HG03196 (cell line): ENCODE data around the gene GGT6.
"Not testable (repeated sequence)": the region's sequence is repeated elsewhere in the genome, so short reads cannot be mapped to it uniquely, and the experiment has no call there.

Experiments
- ATAC-seq: cut with Tn5 transposase; IDR thresholded peaks from one replicate; pipeline ENCODE4 v1.9.1; 2021; ENCODE audit not compliant: unreplicated experiment

The GGT6 gene

GRCh38 chr17:4560421-4560820 is at the start of gene GGT6:
Gene GGT6 (minus strand): TSS chr17:4560577. CDS start chr17:4560521, 56 bp downstream.
- ATAC-seq, result no peak

DNA sequence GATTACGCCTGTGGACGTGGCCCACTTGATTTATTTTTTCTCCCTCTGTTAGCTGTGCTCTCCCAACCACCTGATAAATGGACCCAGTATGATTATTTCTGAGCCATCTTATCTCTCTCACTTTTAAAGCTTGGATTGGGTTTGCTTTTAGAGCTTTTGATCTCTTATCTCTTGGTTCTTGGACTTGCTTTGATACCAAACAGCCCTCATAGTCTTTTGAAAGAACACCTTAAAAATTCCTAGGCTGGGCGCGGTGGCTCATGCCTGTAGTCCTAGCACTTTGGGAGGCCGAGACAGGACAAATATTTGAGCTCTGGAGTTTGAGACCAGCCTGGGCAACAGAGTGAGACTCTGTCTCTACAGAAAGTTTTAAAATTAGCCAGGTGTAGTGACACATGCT is 49.8 kb upstream of the GGT6 start:
- no peak for ATAC-seq

- no peak for ATAC-seq
Observed at GRCh38 chr17:4609761-4610160, 49.4 kb upstream of the GGT6 start.

DNA sequence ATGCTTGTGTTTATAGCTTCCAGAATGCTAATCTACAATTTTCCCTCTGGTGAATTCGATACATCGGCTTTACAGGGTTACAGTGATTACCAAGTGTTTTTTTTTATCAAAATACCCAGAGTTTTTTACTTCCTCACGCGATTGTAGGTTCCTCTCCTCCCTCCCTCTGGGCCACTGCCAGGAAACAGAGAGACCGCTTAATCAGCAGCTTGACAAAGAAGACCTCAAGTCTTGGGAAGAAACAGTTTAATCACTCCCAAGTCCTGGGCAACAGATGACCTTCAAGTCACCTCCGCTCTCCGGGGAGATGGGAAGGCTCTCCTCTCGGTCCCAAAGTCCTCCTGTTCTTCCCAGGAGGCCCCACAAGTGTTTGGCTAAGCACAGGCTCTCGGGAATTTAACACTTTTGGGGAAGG is 47.4 kb upstream of the GGT6 start:
- no peak for ATAC-seq

GRCh38 chr17:4607261-4607741 is 46.9 kb upstream of the GGT6 start:
- ATAC-seq, result no peak

DNA sequence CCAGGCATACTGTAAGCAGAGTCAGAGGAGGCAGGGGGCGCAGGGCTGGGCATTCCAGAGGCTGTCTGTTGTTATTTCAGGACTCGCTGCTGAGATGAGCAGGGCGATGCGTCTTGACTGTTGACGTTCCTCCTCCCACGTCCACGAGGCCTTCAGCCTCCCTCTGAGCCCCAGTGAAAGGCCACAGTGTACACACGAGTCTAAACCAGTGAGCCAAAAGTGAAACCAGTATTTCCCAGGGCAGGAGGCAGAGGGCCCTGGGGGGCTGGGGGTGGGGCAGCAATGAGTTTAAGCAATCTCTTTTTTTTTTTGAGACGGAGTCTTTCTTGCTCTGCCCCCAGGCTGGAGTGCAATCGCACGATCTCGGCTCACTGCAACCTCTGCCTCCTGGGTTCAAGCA is 45.4 kb upstream of the GGT6 start:
- ATAC-seq, result no peak

GRCh38 chr17:4604736-4605135 is 44.4 kb upstream of the GGT6 start:
- not testable (repeated sequence) for ATAC-seq

DNA sequence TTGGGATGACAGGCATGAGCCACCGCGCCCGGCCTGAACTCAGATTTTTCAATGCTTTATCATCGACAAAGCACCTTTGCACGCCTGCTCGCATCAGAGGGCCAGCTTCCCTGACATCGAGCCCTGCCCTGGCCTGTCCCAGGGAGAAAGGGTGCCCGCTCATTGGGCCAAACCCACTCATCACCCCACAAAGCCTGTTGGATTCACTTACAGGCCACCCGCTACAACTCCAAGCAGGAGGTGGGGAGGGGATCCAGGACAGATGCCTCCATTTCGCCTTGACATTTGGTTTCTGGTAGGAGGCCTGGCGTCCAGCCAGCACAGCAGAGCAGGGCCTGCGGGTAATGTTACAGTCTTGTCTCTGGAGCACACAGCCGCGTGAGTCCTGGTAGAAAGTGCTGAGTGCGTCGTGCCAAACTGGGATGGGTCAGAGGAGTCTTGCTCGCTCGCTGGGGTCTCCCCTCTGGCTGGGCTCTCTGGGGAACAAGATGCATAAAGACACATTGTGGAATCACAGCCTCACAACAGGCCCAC is 43.8 kb upstream of the GGT6 start:
- no peak for ATAC-seq

GRCh38 chr17:4602041-4602440 is 41.7 kb upstream of the GGT6 start:
- no peak for ATAC-seq

GRCh38 chr17:4601326-4601725 is 40.9 kb upstream of the GGT6 start:
- no peak for ATAC-seq

DNA sequence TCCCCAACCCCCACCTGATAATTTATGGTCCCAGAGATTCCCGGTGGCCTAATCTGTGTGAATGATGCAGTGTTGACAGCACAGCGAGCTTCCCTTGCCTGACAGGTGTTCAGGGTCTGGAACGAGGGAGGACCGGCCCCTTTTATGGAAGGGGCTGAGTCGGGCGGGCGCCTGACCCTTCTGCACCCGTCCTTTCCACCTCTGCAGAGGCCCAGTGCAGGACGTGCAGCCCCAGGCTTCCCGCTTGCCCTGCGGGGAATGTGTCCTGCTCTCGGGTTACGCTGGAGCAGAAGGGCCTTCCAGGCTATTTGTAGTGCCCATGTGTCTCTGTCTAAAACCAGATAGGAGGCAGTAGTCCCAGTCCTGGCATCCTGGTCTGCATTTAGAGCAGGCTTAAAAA is 40.2 kb upstream of the GGT6 start:
- no peak for ATAC-seq

- ATAC-seq, result no peak
Observed at GRCh38 chr17:4599505-4600281, 39.3 kb upstream of the GGT6 start.

DNA sequence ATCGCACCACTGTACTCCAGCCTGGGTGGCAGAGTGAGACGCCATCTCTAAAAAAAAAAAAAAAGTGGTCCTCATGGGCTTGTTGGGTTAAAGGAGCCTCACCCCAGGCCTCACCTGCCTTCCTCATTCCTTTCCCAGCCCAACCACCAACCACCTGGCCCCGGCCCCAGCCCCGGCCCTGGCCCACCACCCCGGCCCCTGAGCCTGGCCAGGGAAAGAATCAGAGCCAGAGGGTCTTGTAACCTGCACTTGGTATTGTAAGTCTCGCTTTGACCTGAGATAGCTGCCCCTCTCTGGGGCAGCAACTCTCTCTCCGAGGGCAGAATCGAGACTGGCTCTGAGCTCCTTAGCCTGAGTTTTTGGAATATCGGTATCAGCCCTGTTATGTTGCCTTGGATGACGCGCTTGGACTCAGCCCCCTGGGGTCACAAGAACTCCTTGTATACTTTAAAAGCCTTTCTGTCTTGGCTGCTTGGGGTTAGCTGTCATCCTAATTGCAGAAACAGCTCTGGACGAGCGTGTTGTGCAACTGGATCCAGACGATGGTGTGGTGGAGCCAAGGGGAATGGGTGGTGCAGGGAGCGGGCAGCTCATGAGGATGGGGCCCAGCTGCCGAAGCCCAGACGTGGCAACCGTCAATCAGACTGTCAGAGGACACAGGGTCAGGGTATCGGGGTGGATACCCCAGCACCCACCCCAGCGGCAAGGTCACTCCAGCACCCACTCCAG is 38.6 kb upstream of the GGT6 start:
- ATAC-seq, result no peak

GRCh38 chr17:4597975-4598374 is 37.6 kb upstream of the GGT6 start:
- ATAC-seq, result no peak

DNA sequence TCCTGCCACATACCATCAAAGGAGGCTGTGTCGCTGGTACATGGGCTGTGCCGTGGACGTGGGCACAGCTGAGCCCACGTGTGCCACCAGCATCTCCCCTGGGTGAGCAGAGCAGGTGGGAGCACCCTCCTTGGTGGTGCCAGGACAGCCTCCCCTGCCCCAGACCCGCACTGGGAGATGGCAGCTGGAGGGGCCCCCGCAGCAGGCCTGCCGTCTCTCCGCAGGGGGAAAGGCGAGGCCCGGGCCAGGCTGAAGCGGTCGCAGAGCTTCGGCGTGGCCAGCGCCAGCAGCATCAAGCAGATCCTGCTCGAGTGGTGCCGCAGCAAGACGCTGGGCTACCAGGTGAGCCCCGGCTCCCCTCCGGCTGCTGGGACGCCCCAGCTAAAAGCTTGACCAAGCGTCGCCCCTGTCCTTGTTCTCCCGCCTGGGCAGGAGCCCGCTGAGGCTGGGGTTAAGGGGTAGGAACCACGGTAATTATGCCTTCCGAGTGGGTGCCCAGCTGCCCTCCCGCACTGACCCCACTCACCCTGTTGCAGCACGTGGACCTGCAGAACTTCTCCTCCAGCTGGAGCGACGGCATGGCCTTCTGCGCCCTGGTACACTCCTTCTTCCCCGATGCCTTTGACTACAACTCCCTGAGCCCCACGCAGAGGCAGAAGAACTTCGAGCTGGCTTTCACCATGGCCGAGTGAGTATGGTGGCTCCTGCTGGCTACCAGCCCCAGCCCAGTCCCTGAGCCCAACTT is 36.4 kb upstream of the GGT6 start:
- no peak for ATAC-seq

GRCh38 chr17:4595685-4596342 is 35.4 kb upstream of the GGT6 start:
- not testable (repeated sequence) for ATAC-seq

DNA sequence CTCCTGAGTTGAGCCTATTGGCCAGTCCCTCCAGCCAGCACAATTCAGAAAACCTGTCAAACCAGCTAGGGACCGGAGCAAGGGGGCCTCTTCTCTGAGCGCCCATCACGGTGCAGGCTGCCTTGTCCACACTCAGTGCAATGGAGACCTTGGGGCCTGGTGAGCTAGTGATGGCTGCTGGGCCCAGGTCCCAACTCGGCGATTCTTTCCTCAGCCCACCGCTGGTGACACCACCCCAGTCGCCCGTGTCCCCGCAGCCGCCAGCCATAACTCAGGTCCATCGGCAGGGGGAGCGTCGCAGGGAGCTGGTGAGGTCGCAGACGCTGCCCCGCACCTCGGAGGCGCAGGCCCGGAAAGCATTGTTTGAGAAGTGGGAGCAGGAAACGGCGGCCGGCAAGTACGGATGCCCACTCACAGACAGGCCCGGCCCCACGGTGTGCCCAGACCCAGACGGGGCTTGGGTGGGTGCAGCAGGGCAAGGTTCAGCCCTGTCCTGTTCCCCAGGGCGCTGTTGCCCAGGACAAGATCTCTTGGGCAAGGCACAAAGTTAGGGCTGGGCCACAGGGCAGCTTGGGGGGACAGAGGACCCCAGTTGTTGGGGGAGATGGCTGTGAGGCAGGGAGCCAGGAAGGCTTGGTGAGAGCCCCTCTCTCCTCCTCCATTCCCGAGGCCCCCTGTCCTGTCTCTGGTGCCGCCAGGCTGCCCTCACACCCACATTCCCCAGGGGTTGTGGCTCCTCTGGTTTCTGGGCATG is 34.7 kb upstream of the GGT6 start:
- ATAC-seq, result no peak

DNA sequence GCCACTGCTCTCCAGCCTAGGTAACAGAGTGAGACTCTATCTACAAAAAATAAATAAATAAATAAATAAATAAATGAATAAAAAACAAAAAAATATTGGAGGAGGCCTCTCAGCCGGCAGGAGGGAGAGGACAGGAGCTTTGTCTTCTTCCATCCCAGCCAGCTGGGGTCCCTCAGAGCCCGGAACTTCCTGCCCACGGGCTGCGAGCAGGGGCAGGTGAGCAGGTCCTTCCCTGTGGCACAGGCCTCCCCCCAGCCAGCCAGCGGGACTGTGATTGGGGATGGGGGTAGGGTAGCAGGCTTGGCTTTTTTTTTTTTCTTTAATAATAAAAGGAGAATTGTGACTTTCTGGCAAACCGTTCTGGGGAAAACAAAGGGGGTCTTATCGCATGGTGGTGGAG is 34.0 kb upstream of the GGT6 start:
- ATAC-seq, result no peak

DNA sequence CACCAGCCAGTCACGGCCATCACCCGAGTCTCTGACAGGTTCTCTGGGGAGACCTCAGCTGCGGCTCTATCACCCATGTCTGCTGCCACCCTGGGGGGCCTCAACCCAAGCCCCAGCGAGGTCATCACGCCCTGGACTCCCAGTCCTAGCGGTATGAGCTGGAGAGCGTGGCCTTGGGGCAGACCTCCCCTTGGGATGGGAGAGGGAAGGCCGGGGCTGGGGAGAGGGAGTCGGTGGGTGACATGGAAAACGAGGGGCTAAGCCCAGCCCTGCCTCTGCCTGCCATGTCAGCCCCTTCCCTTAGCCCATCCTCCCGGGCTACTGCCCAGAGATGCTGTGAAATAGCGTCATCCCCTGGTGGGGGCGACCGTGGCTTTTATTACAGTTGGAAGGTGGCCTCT is 32.6 kb upstream of the GGT6 start:
- ATAC-seq, result no peak
